ENCODE measurements around the gene TPST1.

The TPST1 gene

GRCh38 chr7:66178258-66178657 is 26.9 kb upstream of the TPST1 start:
- no peak for TF ChIP-seq CTCF (conservative IDR thresholded peaks at IDR 0.05; ENCODE audit: low read depth)
- POLR2A ChIA-PET (ENCODE audit: low non-redundant PET), result no interaction called here
- DNase-seq (ENCODE audit: low spot score), result no peak
- H3K27ac ChIP-seq, result no peak overlapping the region
- CTCF ChIA-PET, result interaction anchor here (0.7 to 1.0 kb wide), 2 partner anchors 10 to 268 kb away, joined by 3 read pairs; no protein-coding TSS in a partner anchor

- no peak for TF ChIP-seq CTCF (conservative IDR thresholded peaks at IDR 0.05; ENCODE audit: low read depth)
- no peak overlapping the region for H3K27ac ChIP-seq
- POLR2A ChIA-PET (ENCODE audit: low non-redundant PET), result no interaction called here
- no peak for DNase-seq (ENCODE audit: low spot score)
- CTCF ChIA-PET, result no interaction called here
These were observed 23.8 kb upstream of the TPST1 start for GRCh38 chr7:66181329-66181728.

- POLR2A ChIA-PET (ENCODE audit: low non-redundant PET), result no interaction called here
- CTCF ChIA-PET, result interaction anchor here (0.6 kb wide), 1 partner anchor 11 kb away, joined by 3 read pairs; no protein-coding TSS in a partner anchor
- TF ChIP-seq CTCF (conservative IDR thresholded peaks at IDR 0.05; ENCODE audit: low read depth), result no peak
- no peak for DNase-seq (ENCODE audit: low spot score)
- H3K27ac ChIP-seq, result no peak overlapping the region
These were observed 23.3 kb upstream of the TPST1 start for GRCh38 chr7:66181845-66182244.

GRCh38 chr7:66182920-66183319 is 22.2 kb upstream of the TPST1 start:
- ChIA-PET POLR2A (ENCODE audit: low non-redundant PET) (no interaction called here), CTCF (interaction anchor here (1.0 kb wide), 1 partner anchor 16 kb away, joined by 3 read pairs; no protein-coding TSS in a partner anchor)
- TF ChIP-seq CTCF (conservative IDR thresholded peaks at IDR 0.05; ENCODE audit: low read depth), result no peak
- no peak for DNase-seq (ENCODE audit: low spot score)
- H3K27ac ChIP-seq, result no peak overlapping the region

- H3K27ac ChIP-seq, result no peak overlapping the region
- ChIA-PET CTCF (interaction anchor here (1.0 kb wide), 1 partner anchor 15 kb away, joined by 3 read pairs; no protein-coding TSS in a partner anchor), POLR2A (ENCODE audit: low non-redundant PET) (no interaction called here)
- no peak for DNase-seq (ENCODE audit: low spot score)
- no peak for TF ChIP-seq CTCF (conservative IDR thresholded peaks at IDR 0.05; ENCODE audit: low read depth)
These were observed 21.4 kb upstream of the TPST1 start for GRCh38 chr7:66183700-66184099.

- ChIA-PET POLR2A (ENCODE audit: low non-redundant PET) (no interaction called here), CTCF (no interaction called here)
- TF ChIP-seq CTCF (conservative IDR thresholded peaks at IDR 0.05; ENCODE audit: low read depth), result no peak
- H3K27ac ChIP-seq, result no peak overlapping the region
- DNase-seq (ENCODE audit: low spot score), result no peak
These were observed 19.4 kb upstream of the TPST1 start for GRCh38 chr7:66185680-66186187.

All from RWPE1 (cell line).